IMR-90 (cell line): ENCODE measurements around the gene SSU72. TPM values are rescaled to one million over a fixed set of nuclear protein-coding genes. Genes with fewer than 3 reads are reported as not detected.
"Not testable (repeated sequence)": the region's sequence is repeated elsewhere in the genome, so short reads cannot be mapped to it uniquely, and the experiment has no call there.

ENCODE experiments used
- ATAC-seq: fragments of 200-7000 bp; cut with Tn5 transposase; 2 replicates; pipeline ENCODE4 v1.9.1; 2020; ENCODE audit warnings: low read depth, mild to moderate bottlenecking, moderate library complexity
- BruUV-seq: library from RNA; stranded (reverse); fragments of 400-500 nt; replicated peaks from 2 replicates; lab custom pipeline; 2021; lab: Mats Ljungman, UMichigan
- CTCF ChIA-PET: fragments of 300-600 bp; formaldehyde crosslinking; extraction: SDS; loops from one replicate; lab custom pipeline; 2021; ENCODE audit warnings: antibody characterized with exemption; lab: Yijun Ruan, JAX
- POLR2A ChIA-PET: fragments of 300-600 bp; sonication (Branson Sonifier 250); formaldehyde crosslinking; loops from one replicate; lab custom pipeline; 2022; ENCODE audit warnings: antibody characterized with exemption; ENCODE audit not compliant: unreplicated experiment; lab: Charles Lee
- DNase-seq: peaks from one replicate; pipeline ENCODE4 v3.0.0; 2013
- H2AFZ ChIP-seq: replicated peaks from 2 replicates; pipeline ENCODE3; 2013; ENCODE audit warnings: low read length, mild to moderate bottlenecking; ENCODE audit not compliant: poor library complexity
- H2AK5ac ChIP-seq: 2 replicates; pipeline ENCODE4 v1.6.1; 2013; ENCODE audit warnings: low read depth, low read length, inconsistent platforms
- H2AK9ac ChIP-seq: replicated peaks from 2 replicates; pipeline ENCODE3; 2013; ENCODE audit warnings: mild to moderate bottlenecking, low read depth, low read length, moderate library complexity; ENCODE audit not compliant: poor library complexity
- H2BK120ac ChIP-seq: 2 replicates; pipeline ENCODE4 v1.6.1; 2013; ENCODE audit warnings: low read depth, low read length, inconsistent platforms
- H2BK15ac ChIP-seq: 3 replicates; pipeline ENCODE4 v1.6.1; 2013; ENCODE audit warnings: low read depth, low read length, inconsistent platforms
- H2BK20ac ChIP-seq: 2 replicates; pipeline ENCODE4 v1.6.1; 2013; ENCODE audit warnings: low read depth, mild to moderate bottlenecking, inconsistent platforms, low read length, moderate library complexity
- H2BK5ac ChIP-seq: 2 replicates; pipeline ENCODE4 v1.6.1; 2013; ENCODE audit warnings: mild to moderate bottlenecking, low read depth, low read length, inconsistent platforms; ENCODE audit not compliant: poor library complexity, severe bottlenecking
- H3K14ac ChIP-seq: replicated peaks from 2 replicates; pipeline ENCODE4 v1.6.1; 2013; ENCODE audit warnings: low read depth, low read length, inconsistent platforms
- H3K18ac ChIP-seq: 2 replicates; pipeline ENCODE4 v1.6.1; 2013; ENCODE audit warnings: low read depth, low read length, control low read depth
- H3K23ac ChIP-seq: 2 replicates; pipeline ENCODE4 v1.6.1; 2013; ENCODE audit warnings: low read depth, low read length, inconsistent platforms
- H3K27ac ChIP-seq: 2 replicates; pipeline ENCODE4 v1.5.1; 2013; ENCODE audit warnings: mild to moderate bottlenecking, control low read depth, low read length; ENCODE audit not compliant: insufficient read depth
- H3K27me3 ChIP-seq: 2 replicates; pipeline ENCODE4 v1.6.1; 2013; ENCODE audit warnings: low read length; ENCODE audit not compliant: control insufficient read depth, insufficient read depth
- H3K36me3 ChIP-seq: 2 replicates; pipeline ENCODE4 v1.6.1; 2013; ENCODE audit warnings: low read length, mixed read lengths; ENCODE audit not compliant: control insufficient read depth, insufficient read depth
- H3K4ac ChIP-seq: 2 replicates; pipeline ENCODE4 v1.6.1; 2013; ENCODE audit warnings: low read depth, low read length, inconsistent platforms
- H3K4me1 ChIP-seq: 2 replicates; pipeline ENCODE4 v1.6.1; 2013; ENCODE audit warnings: low read length, mixed read lengths; ENCODE audit not compliant: control insufficient read depth, insufficient read depth
- H3K4me2 ChIP-seq: 2 replicates; pipeline ENCODE4 v1.6.1; 2013; ENCODE audit warnings: low read depth, mild to moderate bottlenecking, control low read depth, low read length, moderate library complexity
- H3K4me3 ChIP-seq: 2 replicates; pipeline ENCODE4 v1.5.1; 2013; ENCODE audit warnings: low read depth, mild to moderate bottlenecking, control low read depth, low read length, moderate library complexity; ENCODE audit not compliant: insufficient read depth
- H3K56ac ChIP-seq: 2 replicates; pipeline ENCODE4 v1.6.1; 2013; ENCODE audit warnings: low read length, inconsistent platforms; ENCODE audit not compliant: insufficient read depth; ENCODE audit errors: extremely low read depth
- H3K79me1 ChIP-seq, 2 experiments: 2 replicates each; pipeline ENCODE4 v1.6.1; 2013; ENCODE audit warnings: low read length in 2 of 2, inconsistent platforms in 1 of 2, low read depth in 1 of 2
- H3K9ac ChIP-seq: 2 replicates; pipeline ENCODE4 v1.6.1; 2013; ENCODE audit warnings: low read depth, low read length, control low read depth
- H3K9me1 ChIP-seq: 2 replicates; pipeline ENCODE4 v1.6.1; 2013; ENCODE audit warnings: low read length, inconsistent platforms; ENCODE audit not compliant: insufficient read depth
- H3K9me3 ChIP-seq: 2 replicates; pipeline ENCODE4 v1.6.1; 2013; ENCODE audit warnings: low read length; ENCODE audit not compliant: control insufficient read depth, insufficient read depth
- H4K20me1 ChIP-seq: 2 replicates; pipeline ENCODE4 v1.6.1; 2013; ENCODE audit warnings: low read length, inconsistent platforms; ENCODE audit not compliant: insufficient read depth
- H4K5ac ChIP-seq: 2 replicates; pipeline ENCODE4 v1.6.1; 2013; ENCODE audit warnings: mild to moderate bottlenecking, low read depth, low read length, control low read depth
- H4K8ac ChIP-seq, 2 experiments: 2 replicates each; pipeline ENCODE4 v1.6.1; 2013; ENCODE audit warnings: low read depth in 2 of 2, low read length in 2 of 2, control low read depth in 1 of 2, inconsistent platforms in 1 of 2
- H4K91ac ChIP-seq: 2 replicates; pipeline ENCODE4 v1.6.1; 2013; ENCODE audit warnings: low read depth, low read length, inconsistent platforms; ENCODE audit not compliant: insufficient read depth
- WGBS, 2 experiments: methylation state at CpG; one replicate each; pipeline versions ENCODE4 v1.1.5 to v1.1.7; 2013; ENCODE audit warnings: missing lambda C conversion rate in 2 of 2; ENCODE audit not compliant: insufficient read length in 1 of 2; ENCODE audit errors: extremely low coverage in 2 of 2; 5-methylcytosine and 5-hydroxymethylcytosine counted together
- dilution Hi-C: fragments of 300-500 bp; cut with HindIII; formaldehyde crosslinking; loops from one replicate; pipeline ENCODE4 v1.14.3; 2018; ENCODE audit warnings: low sequenced_read_pairs; ENCODE audit not compliant: unreplicated experiment
- in situ Hi-C: fragments of 300-500 bp; cut with MboI; formaldehyde crosslinking; loops from 3 replicates; pipeline ENCODE4 v1.14.3; 2019; ENCODE audit warnings: low sequenced_read_pairs, inconsistent platforms, mixed read lengths
- intact Hi-C: fragments of 100-400 bp; cut with micrococcal nuclease; formaldehyde crosslinking; loops from 2 replicates; pipeline ENCODE4 v1.10.0; 2022
- polyA plus RNA-seq, 3 experiments: library from polyadenylated mRNA; depleted of rRNA; stranded (reverse); fragments of >200 nt; gene quantifications; 2 replicates each; pipeline ENCODE4 v1.2.3, GENCODE V29; 2012; ENCODE audit warnings: low replicate concordance in 1 of 3
- total RNA-seq: library from RNA; depleted of rRNA; stranded (reverse); fragments of >200 nt; gene quantifications from 2 replicates; pipeline ENCODE4 v1.2.3, GENCODE V29; 2012

The SSU72 gene
- total and polyA plus RNA-seq, 2 of the 4 experiments (the other 2 are of a cell fraction), result 33.7 to 88.4 TPM

DNA sequence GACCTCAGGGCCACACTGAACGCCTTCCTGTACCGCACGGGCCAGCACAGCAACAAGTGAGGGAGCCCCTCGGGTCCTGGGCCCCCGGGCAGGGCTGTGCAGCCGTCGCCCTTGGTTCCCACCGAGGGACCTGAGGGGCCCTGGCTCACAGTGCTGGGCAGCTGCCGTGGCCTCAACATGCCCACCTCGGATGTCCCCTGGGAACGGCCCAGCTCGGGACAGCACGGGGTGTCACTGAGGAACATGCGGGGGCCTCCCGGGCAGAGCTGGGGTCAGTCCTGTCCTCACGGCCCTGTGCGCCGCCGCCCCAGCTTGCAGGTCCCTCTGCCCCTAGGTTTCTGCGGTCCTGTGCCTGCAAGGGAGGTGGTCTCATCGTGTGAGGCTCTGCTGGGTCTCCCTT, 48.2 kb downstream of the SSU72 start:
- H4K91ac ChIP-seq, dilution Hi-C loops, H2AK5ac ChIP-seq, H2BK15ac ChIP-seq, CTCF ChIA-PET, H3K27me3 ChIP-seq, H4K5ac ChIP-seq, H4K20me1 ChIP-seq, H3K79me1 ChIP-seq, H3K23ac ChIP-seq, H3K18ac ChIP-seq, H2BK5ac ChIP-seq, H3K4ac ChIP-seq, H3K27ac ChIP-seq, H3K4me3 ChIP-seq, H3K4me1 ChIP-seq, H2BK120ac ChIP-seq, H3K9ac ChIP-seq, H3K14ac ChIP-seq, H3K9me1 ChIP-seq, BruUV-seq, H3K56ac ChIP-seq, H2BK20ac ChIP-seq, H2AFZ ChIP-seq, intact Hi-C loops, in situ Hi-C loops, DNase-seq, H4K8ac ChIP-seq, H2AK9ac ChIP-seq, H3K4me2 ChIP-seq, POLR2A ChIA-PET, ATAC-seq, H3K9me3 ChIP-seq: not testable (repeated sequence)
- no CpG with 5 or more reads among the region's 21 CpGs for WGBS, 2 experiments
- H3K36me3 ChIP-seq, result peaks cover 41% of the 10 kb centered on the region

DNA sequence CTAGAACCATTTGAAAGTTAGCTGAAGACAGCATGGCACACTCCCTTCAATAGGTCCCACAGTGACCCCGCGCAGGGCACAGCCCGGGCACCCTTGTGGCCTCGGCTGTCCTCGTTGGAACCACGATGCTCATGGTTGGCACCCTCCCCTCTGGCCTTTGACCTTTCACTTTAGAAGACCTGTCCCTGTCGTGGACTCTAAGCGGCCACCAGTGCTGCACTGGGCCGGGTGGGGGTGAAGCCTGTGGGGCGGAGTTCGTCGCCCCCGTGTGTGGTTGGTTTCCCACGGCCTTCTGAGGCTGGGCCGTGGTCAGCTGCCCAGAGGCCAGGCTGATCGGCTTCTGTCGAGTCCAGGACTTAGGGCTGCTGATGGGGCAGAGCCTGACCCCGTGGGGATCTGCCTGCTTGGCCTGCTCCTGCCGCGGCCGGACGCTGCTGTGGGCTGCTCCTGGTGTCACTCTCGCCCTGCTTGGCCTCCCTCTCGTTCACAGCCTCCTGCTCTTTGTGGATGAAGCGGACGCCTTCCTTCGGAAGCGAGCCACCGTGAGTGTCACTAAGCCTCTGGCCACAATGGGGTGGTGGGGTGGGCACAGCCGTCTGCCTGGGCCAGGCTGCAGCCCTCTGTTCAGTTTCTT, 49.8 kb downstream of the SSU72 start:
- H3K9ac ChIP-seq, H2AK5ac ChIP-seq, H3K14ac ChIP-seq, H2AFZ ChIP-seq, H2BK5ac ChIP-seq, H3K9me3 ChIP-seq, CTCF ChIA-PET, H3K27ac ChIP-seq, H4K5ac ChIP-seq, H3K9me1 ChIP-seq, ATAC-seq, H3K79me1 ChIP-seq, H4K20me1 ChIP-seq, H3K23ac ChIP-seq, H3K4me1 ChIP-seq, H2AK9ac ChIP-seq, H2BK120ac ChIP-seq, BruUV-seq, POLR2A ChIA-PET, H3K56ac ChIP-seq, H3K4ac ChIP-seq, H3K4me2 ChIP-seq, in situ Hi-C loops, H4K91ac ChIP-seq, H2BK15ac ChIP-seq, H3K4me3 ChIP-seq, H2BK20ac ChIP-seq, dilution Hi-C loops, H3K18ac ChIP-seq, intact Hi-C loops, DNase-seq, H3K27me3 ChIP-seq, H4K8ac ChIP-seq: not testable (repeated sequence)
- H3K36me3 ChIP-seq, result peaks cover 41% of the 10 kb centered on the region
- WGBS, 2 experiments, result 100% methylated on average over 5 of the region's 30 CpGs; no CpG with 5 or more reads in 1 of the 2 experiments
